Coronary artery (tissue), 2 donors: ENCODE measurements around the gene RFX8.
"Not testable (repeated sequence)": the region's sequence is repeated elsewhere in the genome, so short reads cannot be mapped to it uniquely, and the experiment has no call there.

Experiments used
- DNase-seq: peaks from one replicate; pipeline ENCODE4 v3.0.0-alpha.2; 2017; ENCODE audit warnings: low spot score
- H3K27ac ChIP-seq, 2 donors: fragments of 200-600 bp; sonication (generic); one replicate each; pipeline ENCODE4 v1.5.1; 2016 to 2019
- H3K4me3 ChIP-seq: fragments of 200-600 bp; sonication (generic); 2 replicates; pipeline ENCODE4 v1.5.1; 2016; ENCODE audit warnings: mild to moderate bottlenecking, moderate library complexity
- CTCF ChIP-seq: fragments of 200-600 bp; sonication (generic); IDR thresholded peaks from one replicate; pipeline ENCODE4 v1.5.1; 2019; ENCODE audit warnings: antibody characterized with exemption

RFX8 gene

DNA sequence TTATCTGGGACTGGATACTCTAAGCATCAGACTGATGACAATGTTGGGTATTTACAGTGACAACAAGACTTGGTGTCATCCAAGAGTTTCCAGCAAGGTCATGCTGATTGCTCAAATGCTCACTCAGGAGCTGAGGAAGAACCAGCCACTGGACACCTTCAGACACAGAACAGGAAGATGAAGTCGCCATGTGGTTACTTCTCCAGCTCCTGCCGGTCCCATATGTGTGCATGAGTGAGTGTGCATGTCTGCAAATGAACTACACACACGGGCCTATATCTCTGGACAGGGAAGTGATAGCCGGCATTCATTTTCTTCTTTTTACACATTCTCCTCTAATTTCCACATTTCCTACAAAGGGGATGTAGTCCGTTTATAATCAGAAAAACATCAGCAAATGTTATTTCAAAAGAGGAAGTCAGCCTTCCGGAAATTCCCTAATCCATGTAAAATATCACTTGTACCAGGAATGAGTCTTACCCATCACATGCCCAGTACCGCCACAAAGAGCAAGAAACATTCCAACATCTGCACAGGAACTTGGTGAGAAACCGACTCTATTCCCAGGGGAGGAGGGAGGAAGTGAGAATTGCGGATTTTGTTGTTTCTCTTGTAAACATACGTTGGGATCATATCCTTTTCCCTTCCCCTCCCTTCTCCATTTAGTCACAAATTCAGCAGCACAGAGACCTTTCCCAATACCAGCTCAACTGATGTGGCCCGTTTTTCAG is 10.8 kb downstream of the RFX8 start:
- peak overlapping the region; percentile 0 for H3K4me3 ChIP-seq
- no peak for TF ChIP-seq CTCF
- no peak for DNase-seq
- peak overlapping the region in 1 of 2 donors; percentile 7 for H3K27ac ChIP-seq

- peak overlapping the region in 1 of 2 donors; percentile 7 for H3K27ac ChIP-seq
Measured at GRCh38 chr2:101463421-101463820, 11.5 kb downstream of the RFX8 start.

DNA sequence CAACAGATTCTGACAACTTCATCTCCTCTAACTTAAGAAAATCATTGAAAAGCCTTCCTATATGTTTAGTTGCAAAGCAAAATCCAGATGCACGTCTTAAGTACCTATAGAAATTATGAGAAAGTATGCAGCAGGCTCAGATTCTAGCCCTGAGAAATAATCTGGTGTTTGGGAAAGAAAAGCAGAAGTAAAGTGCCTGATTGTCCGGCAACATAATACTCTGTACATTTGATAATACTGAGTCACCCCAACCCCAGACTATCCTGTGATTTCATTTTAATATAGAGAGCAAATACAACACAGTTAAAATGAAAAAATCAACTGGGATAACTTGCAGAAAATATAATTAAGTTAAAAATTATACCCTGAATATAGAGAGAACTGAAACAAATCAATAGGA is 13.5 kb downstream of the RFX8 start:
- TF ChIP-seq CTCF = no peak
- Histone ChIP-seq H3K27ac (no peak overlapping the region), H3K4me3 (no peak overlapping the region)
- no peak for DNase-seq

More at GRCh38 chr2:101463421-101463820, 11.5 kb downstream of the RFX8 start:
- DNase-seq = no peak
- H3K4me3 ChIP-seq = no peak overlapping the region
- no peak for TF ChIP-seq CTCF

DNA sequence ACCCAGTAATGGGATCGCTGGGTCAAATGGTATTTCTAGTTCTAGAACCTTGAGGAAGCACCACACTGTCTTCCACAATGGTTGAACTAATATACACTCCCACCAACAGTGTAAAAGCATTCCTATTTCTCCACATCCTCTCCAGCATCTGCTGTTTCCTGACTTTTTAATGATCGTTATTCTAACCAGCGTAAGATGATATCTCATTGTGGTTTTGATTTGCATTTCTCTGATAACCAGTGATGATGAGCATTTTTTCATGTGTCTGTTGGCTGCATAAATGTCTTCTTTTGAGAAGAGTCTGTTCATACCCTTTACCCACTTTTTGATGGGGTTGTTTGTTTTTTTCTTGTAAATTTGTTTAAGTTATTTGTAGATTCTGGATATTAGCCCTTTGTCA is 20.5 kb downstream of the RFX8 start:
- DNase-seq, H3K27ac ChIP-seq: not testable (repeated sequence)

DNA sequence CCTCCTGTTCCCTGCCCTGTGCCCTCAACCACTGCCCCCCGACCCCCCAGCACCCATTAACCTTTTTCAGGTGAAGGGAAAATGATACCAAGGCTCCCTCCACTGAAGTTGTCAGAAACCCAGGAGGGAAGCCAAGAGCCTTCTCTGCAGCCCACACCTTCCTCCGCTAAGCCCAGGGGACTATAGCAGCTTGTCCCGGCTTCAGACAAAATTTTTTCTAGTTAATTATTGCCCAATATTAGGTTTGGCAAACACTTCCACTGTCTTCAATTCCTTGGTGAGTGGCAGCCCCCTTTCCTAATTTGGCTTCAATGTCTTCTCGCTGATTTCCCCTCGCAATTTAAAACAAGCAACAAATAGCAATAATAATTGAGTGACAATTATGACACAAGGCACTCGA is 23.9 kb downstream of the RFX8 start:
- DNase-seq = no peak
- no peak overlapping the region for H3K4me3 ChIP-seq
- no peak for TF ChIP-seq CTCF
- no peak overlapping the region for H3K27ac ChIP-seq

More for the DNA sequence above, 20.5 kb downstream of the RFX8 start:
- not testable (repeated sequence) for H3K4me3 ChIP-seq

DNA sequence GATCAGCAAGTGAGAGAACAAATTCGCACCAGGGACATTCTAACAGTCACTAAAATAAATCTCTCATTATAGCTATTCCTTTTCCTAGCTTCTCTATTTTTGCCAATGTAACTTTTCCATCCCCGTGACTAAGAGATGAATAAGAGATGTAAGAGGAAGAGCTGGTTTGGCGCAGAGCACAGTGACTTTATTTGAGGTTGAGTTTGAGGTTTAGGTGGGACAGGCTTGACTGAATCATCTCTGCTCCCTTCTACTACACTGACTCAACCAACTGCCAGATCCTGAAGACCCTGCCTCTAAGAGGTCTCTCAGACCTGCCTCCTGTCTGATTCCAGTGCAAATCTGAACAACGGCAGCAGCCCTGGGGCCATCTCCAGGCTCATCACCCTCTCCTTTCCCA is 28.0 kb downstream of the RFX8 start:
- no peak overlapping the region for H3K27ac ChIP-seq
- no peak overlapping the region for H3K4me3 ChIP-seq
- no peak for TF ChIP-seq CTCF
- no peak for DNase-seq

DNA sequence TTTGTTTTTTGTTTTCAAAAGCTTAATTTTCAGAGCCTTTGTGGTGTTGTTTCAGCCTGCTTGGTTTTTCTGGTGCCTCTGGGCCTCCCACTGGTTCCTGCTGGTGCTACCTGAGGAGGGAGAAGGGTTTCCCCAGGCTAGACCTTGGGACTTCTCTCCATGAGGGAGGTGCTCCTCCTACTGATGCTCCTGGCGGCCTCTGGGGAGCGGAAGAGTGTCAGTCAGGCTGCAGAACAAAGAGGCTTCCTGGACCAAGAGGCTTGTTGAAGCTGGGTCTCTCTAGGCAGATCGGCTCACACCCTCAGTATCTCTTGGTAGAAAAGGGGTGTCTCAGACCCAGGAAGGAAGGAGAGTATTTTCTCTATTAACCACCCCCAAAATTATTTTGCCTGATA is 32.2 kb downstream of the RFX8 start:
- Histone ChIP-seq H3K27ac (no peak overlapping the region), H3K4me3 (no peak overlapping the region)
- DNase-seq = no peak
- TF ChIP-seq CTCF = no peak
